ENCODE results near the gene SYT5. TPM values are rescaled to one million over a fixed set of nuclear protein-coding genes. Genes with fewer than 3 reads are reported as not detected.

The SYT5 gene

GRCh38 chr19:55132453-55133129 is 47.5 kb downstream of the SYT5 start:
- Histone ChIP-seq H2BK5ac (ENCODE audit: low read length) (no peak overlapping the region), H3K18ac (ENCODE audit: low read length) (no peak overlapping the region), H3K56ac (ENCODE audit: low read length) (no peak overlapping the region), H3K79me2 (ENCODE audit: control insufficient read depth, insufficient read depth, low read length) (no peaks in the 10 kb centered on the region), H2BK120ac (ENCODE audit: low read depth, low read length) (no peak overlapping the region), H3K4me1 (ENCODE audit: control insufficient read depth, low read depth, low read length) (no peaks in the 10 kb centered on the region), H2AK5ac (ENCODE audit: low read length) (no peak overlapping the region), H3K27me3 (ENCODE audit: insufficient read depth, low read length, poor library complexity) (no peaks in the 10 kb centered on the region), H3K9ac (ENCODE audit: low read length) (no peak overlapping the region), H3K27ac (ENCODE audit: low read depth, low read length) (no peak overlapping the region), H2BK15ac (replicated peaks; ENCODE audit: low read depth) (no peak overlapping the region), H3K4ac (ENCODE audit: low read depth, low read length) (no peak overlapping the region), H3K79me1 (ENCODE audit: low read length) (no peaks in the 10 kb centered on the region), H3K23ac (ENCODE audit: low read length) (no peak overlapping the region), H4K5ac (ENCODE audit: low read length) (no peak overlapping the region), H3K4me3 (ENCODE audit: low read length) (no peak overlapping the region), H3K4me2 (ENCODE audit: low read length) (no peak overlapping the region), H3K36me3 (ENCODE audit: control insufficient read depth, insufficient read depth, low read length) (no peaks in the 10 kb centered on the region), H4K8ac (ENCODE audit: low read depth, low read length) (no peak overlapping the region)
- no peak for DNase-seq
- WGBS (ENCODE audit: extremely low coverage, insufficient coverage, low lambda C conversion rate): no CpG with 5 or more reads among the region's 14 CpGs

GRCh38 chr19:55131421-55131820 is 48.7 kb downstream of the SYT5 start:
- Histone ChIP-seq H3K4ac (ENCODE audit: low read depth, low read length) (no peak overlapping the region), H3K18ac (ENCODE audit: low read length) (no peak overlapping the region), H2BK120ac (ENCODE audit: low read depth, low read length) (no peak overlapping the region), H2BK15ac (replicated peaks; ENCODE audit: low read depth) (no peak overlapping the region), H3K4me3 (ENCODE audit: low read length) (no peak overlapping the region), H4K5ac (ENCODE audit: low read length) (no peak overlapping the region), H3K27ac (ENCODE audit: low read depth, low read length) (no peak overlapping the region), H3K27me3 (ENCODE audit: insufficient read depth, low read length, poor library complexity) (no peaks in the 10 kb centered on the region), H3K23ac (ENCODE audit: low read length) (no peak overlapping the region), H2BK5ac (ENCODE audit: low read length) (no peak overlapping the region), H2AK5ac (ENCODE audit: low read length) (no peak overlapping the region), H3K4me1 (ENCODE audit: control insufficient read depth, low read depth, low read length) (no peaks in the 10 kb centered on the region), H3K9ac (ENCODE audit: low read length) (no peak overlapping the region), H3K79me2 (ENCODE audit: control insufficient read depth, insufficient read depth, low read length) (no peaks in the 10 kb centered on the region), H3K79me1 (ENCODE audit: low read length) (no peaks in the 10 kb centered on the region), H3K4me2 (ENCODE audit: low read length) (no peak overlapping the region), H3K36me3 (ENCODE audit: control insufficient read depth, insufficient read depth, low read length) (no peaks in the 10 kb centered on the region), H4K8ac (ENCODE audit: low read depth, low read length) (no peak overlapping the region), H3K56ac (ENCODE audit: low read length) (no peak overlapping the region)
- DNase-seq: no peak
- 100% methylated on average over 3 of the region's 16 CpGs for WGBS (ENCODE audit: extremely low coverage, insufficient coverage, low lambda C conversion rate)

Small RNA genes within 50 kb of the gene (small RNA-seq; reads per million reads assigned to genes)
- gene MIR7975 (ENCODE audit: insufficient read depth) (not detected), gene RF01210 (ENCODE audit: insufficient read depth) (not detected)

Measured in mesendoderm (in vitro differentiated cells).